Right cardiac atrium (tissue), 5 donors: ENCODE measurements around the gene CHRFAM7A. TPM values are rescaled to one million over a fixed set of nuclear protein-coding genes. Genes with fewer than 3 reads are reported as not detected.
"Not testable (repeated sequence)": the region's sequence is repeated elsewhere in the genome, so short reads cannot be mapped to it uniquely, and the experiment has no call there.

Experiments
- ATAC-seq, 2 donors: fragments of 200-7000 bp; cut with Tn5 transposase; one replicate each; pipeline versions ENCODE4 v1.8.0 to v1.9.1; 2020; ENCODE audit warnings: moderate library complexity in 2 of 2, mild to moderate bottlenecking in 1 of 2
- DNase-seq, 3 donors: peaks; one replicate each; pipeline ENCODE4 v3.0.0-alpha.2; 2020
- H3K27ac ChIP-seq: one replicate; pipeline ENCODE4 v1.5.1; 2013; ENCODE audit warnings: mild to moderate bottlenecking, low read length, control low read depth, moderate library complexity
- H3K27me3 ChIP-seq: one replicate; pipeline ENCODE4 v1.6.1; 2013; ENCODE audit not compliant: control insufficient read depth, insufficient read depth
- H3K4me1 ChIP-seq: one replicate; pipeline ENCODE4 v1.6.1; 2013; ENCODE audit warnings: low read length; ENCODE audit not compliant: control insufficient read depth, insufficient read depth
- H3K4me3 ChIP-seq: one replicate; pipeline ENCODE4 v1.5.1; 2013; ENCODE audit warnings: low read length, control low read depth
- H3K9me3 ChIP-seq: one replicate; pipeline ENCODE4 v1.6.1; 2013; ENCODE audit warnings: low read length; ENCODE audit not compliant: control insufficient read depth
- WGBS: extraction: QIAGEN DNeasy Blood & Tissue Kit; methylation state at CpG from one replicate; pipeline ENCODE4 v1.1.7; 2013; 5-methylcytosine and 5-hydroxymethylcytosine counted together
- intact Hi-C, 4 donors: fragments of 100-400 bp; cut with DNase I; formaldehyde crosslinking; loops; one replicate each; pipeline versions ENCODE4 v1.11.0 to v1.14.0; 2022 to 2023
- long read RNA-seq, 4 donors: library from polyadenylated mRNA; unstranded; transcript quantifications; one replicate each; pipeline ENCODE4 v2.0.0, GENCODE V29; 2020 to 2021
- polyA plus RNA-seq: library from polyadenylated mRNA; stranded (reverse); fragments of 200-250 nt; gene quantifications from one replicate; pipeline ENCODE4 v1.2.3, GENCODE V29; 2013
- total RNA-seq, 4 donors: library from RNA; stranded (reverse); fragmentation: NEBNext Ultra II Directional; extraction: Animal tissue kit (Norgen Biotek cat#: 25700); gene quantifications; one replicate each; pipeline ENCODE4 v1.2.1, GENCODE V29; 2021
- donor health status: healthy with polysubstance abuse.
- donor health status: DM: no; HTN: yes; CAD: no.
- donor health status: DM: no; HTN: no; CAD: no.
- donor health status: DM: no; HTN: yes; CAD: no; lungs with severe emphysema.
- donor health status: DM: yes; HTN: yes; CAD: no.

The CHRFAM7A gene
- total RNA-seq (1 to 10 TPM; 1.2 to 4.9 (median 1.9) TPM), polyA plus RNA-seq (1.3 TPM)
- long read RNA-seq, donor 1, partial matches to known transcripts, result 1 of 2 reads
- long read RNA-seq, donor 1, other reads (novel, unspliced or antisense), result 0 of 2 reads
- long read RNA-seq, donor 2, partial matches to known transcripts, result 0 of 1 reads
- long read RNA-seq, donor 2, other reads (novel, unspliced or antisense), result 1 of 1 reads
- long read RNA-seq, donor 3, full-length matches to known transcripts, result 14 of 16 reads
- long read RNA-seq, donor 3, partial matches to known transcripts, result 1 of 16 reads
- long read RNA-seq, donor 3, other reads (novel, unspliced or antisense), result 1 of 16 reads
- long read RNA-seq, donor 4, full-length matches to known transcripts, result 1 of 1 reads
- long read RNA-seq, donor 4, partial matches to known transcripts, result 0 of 1 reads
- long read RNA-seq, donor 4, other reads (novel, unspliced or antisense), result 0 of 1 reads

GRCh38 chr15:30392766-30393663 lies at the start of gene CHRFAM7A:
TSS of gene CHRFAM7A (minus strand) at chr15:30393540. CDS start at chr15:30383351, 10,189 bp downstream.
- H3K27me3 ChIP-seq, H3K4me1 ChIP-seq, H3K27ac ChIP-seq, H3K4me3 ChIP-seq, intact Hi-C loops, DNase-seq, H3K9me3 ChIP-seq: not testable (repeated sequence)
- peak; percentile 69 to 78 for ATAC-seq
- WGBS, result under 1% methylated on average over 12 of the region's 74 CpGs

- ATAC-seq, intact Hi-C loops, DNase-seq, H3K27ac ChIP-seq, H3K4me3 ChIP-seq, H3K4me1 ChIP-seq, H3K27me3 ChIP-seq, H3K9me3 ChIP-seq: not testable (repeated sequence)
- WGBS, result 27% methylated on average over 1 of the region's 3 CpGs
These were observed 45.0 kb upstream of the CHRFAM7A start for GRCh38 chr15:30438348-30438747.

- ATAC-seq, intact Hi-C loops, H3K9me3 ChIP-seq, H3K4me3 ChIP-seq, H3K4me1 ChIP-seq, H3K27ac ChIP-seq, H3K27me3 ChIP-seq: not testable (repeated sequence)
- 93% methylated on average over 3 of the region's 5 CpGs for WGBS
- peak in 2 of 3 donors; percentile 9 to 13 for DNase-seq
These were observed 42.5 kb upstream of the CHRFAM7A start for GRCh38 chr15:30435878-30436277.

GRCh38 chr15:30420723-30421122 lies 27.4 kb upstream of the CHRFAM7A start:
- H3K4me3 ChIP-seq, H3K27ac ChIP-seq, H3K27me3 ChIP-seq, intact Hi-C loops, DNase-seq, H3K9me3 ChIP-seq, H3K4me1 ChIP-seq, ATAC-seq: not testable (repeated sequence)
- WGBS, result 72% methylated on average over 5 of the region's 6 CpGs

- intact Hi-C loops, H3K4me1 ChIP-seq, DNase-seq, ATAC-seq, H3K9me3 ChIP-seq, H3K27me3 ChIP-seq, H3K4me3 ChIP-seq, H3K27ac ChIP-seq: not testable (repeated sequence)
- WGBS, result no CpG with 5 or more reads among the region's 7 CpGs
These were observed 20.8 kb upstream of the CHRFAM7A start, which contains the start of gene GOLGA8R for GRCh38 chr15:30414160-30414559. TSS of gene GOLGA8R (minus strand) at chr15:30414260. CDS start at chr15:30414162, 98 bp downstream.

GRCh38 chr15:30407636-30408035 lies 14.3 kb upstream of the CHRFAM7A start:
- H3K27me3 ChIP-seq, intact Hi-C loops, H3K9me3 ChIP-seq, H3K4me1 ChIP-seq, H3K4me3 ChIP-seq, ATAC-seq, H3K27ac ChIP-seq: not testable (repeated sequence)
- peak in 1 of 3 donors; percentile 9 for DNase-seq
- WGBS, result 75% methylated on average over 5 of the region's 6 CpGs

- ATAC-seq, H3K4me1 ChIP-seq, H3K27ac ChIP-seq, H3K9me3 ChIP-seq, H3K4me3 ChIP-seq, intact Hi-C loops, H3K27me3 ChIP-seq: not testable (repeated sequence)
- 5% methylated on average over 1 of the region's 6 CpGs for WGBS
- DNase-seq, result peak; percentile 14 to 88 (median 80)
These were observed 5.6 kb upstream of the CHRFAM7A start for GRCh38 chr15:30398988-30399387.

- intact Hi-C loops, H3K4me1 ChIP-seq, DNase-seq, H3K9me3 ChIP-seq, H3K27me3 ChIP-seq, H3K4me3 ChIP-seq, H3K27ac ChIP-seq: not testable (repeated sequence)
- peak; percentile 52 to 67 for ATAC-seq
- 4% methylated on average over 5 of the region's 23 CpGs for WGBS
These were observed 288 bp upstream of the CHRFAM7A start for GRCh38 chr15:30393664-30393991.

- H3K4me1 ChIP-seq, H3K4me3 ChIP-seq, H3K27ac ChIP-seq, intact Hi-C loops, H3K9me3 ChIP-seq, H3K27me3 ChIP-seq, ATAC-seq, DNase-seq: not testable (repeated sequence)
- WGBS, result no CpG with 5 or more reads among the region's 6 CpGs
These were observed 6.9 kb downstream of the CHRFAM7A start for GRCh38 chr15:30386318-30386887.

GRCh38 chr15:30377082-30377413 lies 16.3 kb downstream of the CHRFAM7A start:
- H3K27me3 ChIP-seq, H3K4me1 ChIP-seq, ATAC-seq, intact Hi-C loops, H3K27ac ChIP-seq, H3K9me3 ChIP-seq, DNase-seq, H3K4me3 ChIP-seq: not testable (repeated sequence)
- WGBS, result no CpG with 5 or more reads among the region's 5 CpGs
